HG03565 (cell line): ENCODE data around the gene UTP18.
"Not testable (repeated sequence)": the region's sequence is repeated elsewhere in the genome, so short reads cannot be mapped to it uniquely, and the experiment has no call there.

ENCODE experiments used
- ATAC-seq: cut with Tn5 transposase; IDR thresholded peaks from one replicate; pipeline ENCODE4 v1.9.1; 2021; ENCODE audit warnings: mild to moderate bottlenecking, moderate library complexity; ENCODE audit not compliant: unreplicated experiment

Gene UTP18

DNA sequence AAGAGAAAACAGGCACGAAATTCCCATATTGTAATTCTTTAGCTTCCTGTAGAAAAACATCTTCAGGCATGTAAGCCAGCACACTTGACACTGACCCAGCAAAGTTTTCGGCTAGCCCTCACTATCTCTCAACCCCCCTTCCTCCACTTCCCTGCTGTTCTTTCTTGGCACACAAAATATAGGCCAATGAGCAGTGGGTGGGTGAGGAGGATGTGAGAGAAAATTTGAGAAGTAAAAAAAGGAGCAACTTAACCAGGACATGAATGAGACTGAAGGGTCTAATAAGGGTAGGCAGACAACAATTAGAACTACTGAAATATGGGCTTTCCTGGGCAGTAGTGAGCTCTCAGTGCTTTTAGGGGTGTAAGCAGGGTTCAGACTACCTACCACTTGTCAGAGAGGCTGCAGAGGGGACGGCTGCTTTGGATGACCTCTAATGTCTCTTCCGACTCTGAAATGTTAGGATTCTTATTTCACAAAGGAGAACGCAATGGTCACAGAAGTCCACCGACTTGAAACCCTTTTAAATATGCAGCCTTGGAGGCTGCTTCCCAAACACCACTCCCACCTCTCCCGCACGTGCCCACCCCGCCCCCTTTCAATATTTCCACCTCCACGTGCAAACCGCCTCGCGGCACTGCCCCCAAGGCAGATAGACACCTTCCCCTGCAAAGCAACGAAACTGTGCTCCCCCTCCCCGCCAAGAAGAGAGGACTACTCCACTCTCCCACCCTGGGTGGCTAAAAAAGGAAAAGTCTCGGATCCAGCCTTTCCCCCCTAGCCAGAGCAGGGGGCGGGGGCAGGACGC, 1.4 kb upstream of the UTP18 start:
- ATAC-seq = no peak

DNA sequence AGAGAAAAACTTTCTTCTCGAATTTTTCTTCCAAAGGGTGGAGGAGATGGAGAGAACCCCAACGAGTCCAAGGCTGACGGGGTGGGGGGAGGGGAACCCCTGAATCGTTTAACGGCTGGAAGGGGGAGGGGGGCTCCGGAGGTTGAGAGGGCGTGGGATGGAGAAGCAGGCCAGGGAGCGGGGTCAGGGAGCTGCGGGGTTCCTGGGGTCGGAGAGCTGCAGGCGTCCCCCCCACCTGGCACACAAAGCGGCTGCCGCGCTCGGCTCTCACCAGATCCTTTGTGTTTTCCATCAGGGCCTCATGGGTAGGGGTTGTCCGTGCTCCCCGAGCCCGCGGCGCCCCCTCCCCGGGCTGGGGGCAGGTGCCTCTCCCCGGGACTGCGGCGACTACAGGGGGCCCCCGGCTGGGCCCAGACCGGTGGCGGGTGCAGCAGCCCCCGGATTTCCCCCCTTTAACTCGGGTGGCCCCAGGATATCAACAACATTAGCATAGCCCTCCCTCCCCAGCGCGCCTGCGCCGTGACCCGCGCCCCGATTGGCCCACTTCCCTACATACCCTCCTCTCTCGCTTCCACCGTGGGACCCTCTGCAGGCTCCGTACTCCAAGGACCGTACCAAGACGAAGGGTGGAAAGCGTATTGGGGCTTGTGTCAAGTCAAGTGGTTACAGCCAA, 646 bp upstream of the UTP18 start, which contains the start of gene MBTD1:
Gene MBTD1 (minus strand): TSS at position 486 of the 673 bp plus-strand sequence. CDS start 34,888 bp downstream, outside the sequence.
- peak; percentile 61 for ATAC-seq

DNA sequence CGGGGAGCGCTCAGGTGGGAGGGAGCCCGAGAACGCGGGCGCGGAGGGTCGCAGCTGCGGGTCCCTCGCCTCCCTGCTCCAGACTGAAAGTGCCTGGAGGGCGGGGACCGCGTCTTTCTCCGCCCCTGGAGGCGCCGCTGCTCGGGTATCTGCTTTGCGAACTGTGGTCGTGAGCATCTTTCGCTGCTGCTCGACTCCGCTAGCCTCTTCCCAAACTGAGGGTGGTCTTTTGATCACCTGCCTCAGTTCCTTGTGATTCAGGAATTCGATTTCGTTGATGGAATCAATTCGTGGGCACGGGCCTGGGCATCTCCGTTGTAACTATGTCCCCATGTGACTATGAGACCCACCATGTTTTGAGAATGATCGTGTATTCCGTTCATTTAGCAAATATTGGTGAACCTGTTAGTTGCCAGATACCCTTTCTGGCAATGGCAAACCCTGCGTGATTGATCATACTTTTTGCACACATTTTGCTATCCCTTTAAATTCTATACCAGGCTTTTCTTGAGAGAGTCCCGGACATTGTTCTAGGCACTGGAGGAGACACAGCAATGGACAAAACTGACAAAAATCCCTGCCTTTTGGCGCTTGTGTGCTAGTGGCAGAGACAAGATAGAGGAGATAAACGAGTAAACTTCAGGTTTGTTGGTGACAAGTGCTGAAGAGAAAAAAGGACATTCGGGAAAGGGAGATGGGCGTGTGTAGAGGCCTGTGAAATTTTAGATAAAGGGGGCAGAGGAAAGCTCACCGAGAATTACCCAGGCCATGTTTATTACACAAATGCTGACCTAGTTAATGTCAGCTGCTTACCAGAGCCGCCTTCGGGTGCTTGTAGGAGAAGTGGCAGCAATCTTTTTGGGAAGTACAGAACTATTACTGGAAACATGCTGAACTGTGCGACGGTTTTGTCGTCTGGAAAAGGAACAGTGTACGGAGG, 948 bp downstream of the UTP18 start:
- no peak for ATAC-seq

DNA sequence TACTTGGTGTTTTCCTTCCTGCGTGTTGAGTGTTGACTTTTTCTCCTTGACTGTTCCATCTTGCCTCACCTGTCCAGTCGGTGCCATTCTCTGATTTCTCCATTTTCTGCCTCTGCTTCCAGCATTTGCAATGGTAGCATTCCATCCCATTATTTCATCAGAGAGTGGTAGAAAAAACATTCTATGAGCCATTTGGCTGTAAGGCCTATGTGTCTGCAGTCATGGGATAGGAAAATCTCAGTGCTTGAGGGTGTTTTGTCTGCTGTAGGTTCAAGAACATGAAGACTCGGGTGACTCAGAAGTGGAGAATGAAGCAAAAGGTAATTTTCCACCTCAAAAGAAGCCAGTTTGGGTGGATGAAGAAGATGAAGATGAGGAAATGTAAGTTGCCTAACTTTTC, 2.7 kb downstream of the UTP18 start:
- no peak for ATAC-seq

DNA sequence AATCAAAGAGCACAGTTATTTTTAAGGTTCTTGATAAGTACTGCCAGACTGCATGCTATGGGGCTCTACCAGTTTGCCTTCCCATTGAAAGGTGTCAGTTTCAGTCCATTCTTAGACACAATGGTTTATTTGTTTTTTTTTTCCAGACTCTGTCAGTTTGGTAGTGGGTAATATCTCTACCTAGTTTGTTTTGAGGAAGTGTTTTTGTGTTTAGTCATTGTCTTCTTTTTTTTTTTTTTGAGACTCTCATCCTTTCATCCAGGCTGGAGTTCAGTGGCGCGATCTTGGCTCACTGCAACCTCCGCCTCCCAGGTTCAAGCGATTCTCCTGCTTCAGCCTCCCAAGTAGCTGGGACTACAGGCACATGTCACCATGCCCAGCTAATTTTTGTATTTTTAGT, 4.1 kb downstream of the UTP18 start:
- not testable (repeated sequence) for ATAC-seq

DNA sequence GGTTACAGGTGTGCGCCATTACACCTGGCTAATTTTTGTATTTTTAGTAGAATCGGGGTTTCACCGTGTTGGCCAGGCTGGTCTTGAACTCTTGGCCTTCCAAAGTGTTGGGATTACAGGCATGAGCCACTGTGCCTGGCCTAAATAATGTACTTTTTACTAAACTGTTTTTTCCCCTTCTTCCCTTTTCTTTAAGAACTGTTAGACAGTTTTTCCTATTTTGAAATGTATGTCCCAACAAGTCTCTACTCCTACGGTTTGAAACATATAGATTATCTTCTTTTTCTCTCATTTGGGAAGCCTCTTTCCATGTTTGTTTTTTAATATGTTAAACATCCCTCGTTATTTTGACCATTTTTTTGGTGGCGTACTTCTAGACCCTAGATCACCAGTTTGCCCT, 9.6 kb downstream of the UTP18 start:
- no peak for ATAC-seq

DNA sequence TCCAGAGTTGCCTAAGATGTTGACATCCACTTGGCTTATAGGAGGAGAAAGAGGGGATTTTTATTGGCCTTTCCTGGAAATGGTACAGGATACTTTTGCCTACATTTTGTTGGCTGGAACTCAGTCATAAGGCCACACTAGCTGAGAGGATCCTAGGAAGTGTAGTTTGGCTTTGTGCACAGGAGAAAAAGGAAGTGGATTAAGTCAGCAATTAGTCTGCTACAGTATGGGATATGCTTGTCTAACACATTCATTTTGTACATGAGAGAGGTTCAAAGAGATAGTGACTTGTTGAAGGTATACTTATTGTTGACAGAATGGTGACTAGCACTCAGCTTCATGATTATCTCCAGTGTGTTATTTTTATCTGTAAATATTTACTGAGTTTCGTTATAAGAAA, 10.3 kb downstream of the UTP18 start:
- ATAC-seq = no peak

DNA sequence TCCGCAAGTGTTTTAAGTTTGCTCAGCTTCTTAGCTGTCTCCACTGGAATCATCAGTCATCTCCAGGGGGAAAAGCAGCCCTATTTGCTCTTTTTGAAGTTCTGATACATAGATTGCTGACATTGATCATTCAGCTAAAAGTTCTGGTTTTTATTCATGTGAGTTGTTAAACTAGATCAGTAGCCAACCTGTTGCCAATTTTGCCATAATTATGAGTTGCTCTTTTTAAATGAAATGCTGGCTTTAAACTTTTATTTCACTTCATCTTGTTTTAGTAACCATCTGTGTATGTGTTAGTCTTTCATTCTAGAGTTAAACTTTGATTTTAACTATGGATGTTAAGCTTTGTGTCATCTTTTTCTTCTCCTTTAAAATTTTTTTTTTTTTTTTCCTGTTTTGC, 12.5 kb downstream of the UTP18 start:
- no peak for ATAC-seq

DNA sequence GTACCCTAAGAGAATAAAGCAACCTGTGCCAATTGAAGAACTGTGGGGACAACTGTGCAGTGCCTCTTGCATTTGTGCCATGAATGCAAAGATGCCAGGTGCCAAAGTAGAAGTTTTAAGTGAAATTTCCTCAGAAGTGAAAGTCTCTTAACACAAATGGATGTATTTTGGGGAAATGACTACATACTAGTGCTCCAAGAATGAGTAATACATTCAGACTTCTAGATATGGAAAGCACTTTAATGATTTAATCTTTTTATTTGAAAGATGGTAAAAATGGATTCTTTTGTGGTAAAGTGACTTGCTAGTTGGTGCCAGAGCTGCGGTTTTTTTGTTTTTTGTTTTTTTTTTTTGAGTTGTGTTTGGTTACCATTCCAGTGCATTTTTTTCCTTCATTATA, 15.0 kb downstream of the UTP18 start:
- no peak for ATAC-seq

DNA sequence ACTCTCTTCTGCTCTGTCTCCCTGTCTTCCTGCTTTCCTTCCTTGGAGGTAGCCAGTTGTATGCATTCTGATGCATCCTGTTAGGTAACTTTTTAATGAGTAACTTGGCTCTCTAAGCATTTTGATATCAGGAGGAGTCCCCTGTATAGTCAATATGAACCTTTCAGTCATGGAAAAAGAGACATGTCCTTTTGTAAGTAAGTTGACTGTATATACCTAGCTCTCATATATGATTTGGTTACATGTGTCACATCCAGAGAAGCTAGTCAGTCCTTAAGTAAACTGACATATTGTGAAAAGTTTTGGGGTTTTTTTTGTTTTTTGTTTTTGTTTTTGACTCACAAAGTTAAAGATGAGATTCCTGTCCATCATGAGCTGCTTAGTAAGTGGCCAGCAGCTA, 18.8 kb downstream of the UTP18 start:
- no peak for ATAC-seq

DNA sequence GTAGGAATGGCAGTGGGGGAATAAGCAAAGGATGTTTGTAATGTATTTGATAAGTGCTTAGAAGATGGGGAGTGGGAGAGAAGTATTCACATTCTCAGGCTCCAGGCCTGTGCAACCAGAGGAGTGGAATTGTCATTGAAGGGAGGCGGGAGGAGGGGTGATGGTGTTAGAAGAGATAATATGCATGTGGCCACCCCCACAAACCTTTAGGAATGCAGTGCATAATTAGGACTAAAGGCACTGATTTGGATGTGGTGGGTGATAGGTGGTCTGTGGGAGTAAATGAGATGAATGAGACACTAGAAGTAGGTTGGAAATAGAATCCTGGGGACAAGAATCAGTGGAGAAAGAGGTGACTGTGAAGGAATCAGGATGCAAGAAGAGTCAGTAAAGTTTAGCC, 27.1 kb downstream of the UTP18 start:
- no peak for ATAC-seq

DNA sequence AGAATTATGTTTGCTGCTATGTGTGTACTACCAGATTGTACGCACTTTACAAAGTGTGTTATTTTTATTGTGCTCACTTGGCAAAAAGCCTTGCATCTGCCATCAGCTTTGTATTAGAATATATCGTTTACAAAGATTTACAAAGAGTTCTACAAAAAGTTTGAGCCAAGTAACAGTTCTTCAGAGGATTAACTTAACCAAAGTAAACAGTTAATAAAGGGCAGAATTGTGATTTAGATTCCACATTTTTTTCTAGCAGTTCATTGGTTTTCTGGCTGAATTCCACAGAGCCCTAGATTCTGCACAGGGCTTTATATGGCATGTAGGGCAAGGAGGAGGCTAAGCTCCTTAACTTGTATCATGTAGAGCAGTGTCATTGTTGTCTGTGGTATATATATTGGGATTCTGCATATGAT, 29.4 kb downstream of the UTP18 start:
- no peak for ATAC-seq

DNA sequence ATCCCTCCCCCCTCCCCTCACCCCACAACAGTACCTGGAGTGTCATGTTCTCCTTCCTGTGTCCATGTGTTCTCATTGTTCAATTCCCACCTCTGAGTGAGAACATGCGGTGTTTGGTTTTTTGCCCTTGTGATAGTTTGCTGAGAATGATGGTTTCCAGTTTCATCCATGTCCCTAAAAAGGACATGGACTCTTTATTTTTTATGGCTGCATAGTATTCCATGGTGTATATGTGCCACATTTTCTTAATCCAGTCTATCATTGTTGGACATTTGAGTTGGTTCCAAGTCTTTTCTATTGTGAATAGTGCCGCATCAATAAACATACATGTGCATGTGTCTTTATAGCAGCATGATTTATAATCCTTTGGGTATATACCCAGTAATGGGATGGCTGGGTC, 34.0 kb downstream of the UTP18 start:
- ATAC-seq = not testable (repeated sequence)

DNA sequence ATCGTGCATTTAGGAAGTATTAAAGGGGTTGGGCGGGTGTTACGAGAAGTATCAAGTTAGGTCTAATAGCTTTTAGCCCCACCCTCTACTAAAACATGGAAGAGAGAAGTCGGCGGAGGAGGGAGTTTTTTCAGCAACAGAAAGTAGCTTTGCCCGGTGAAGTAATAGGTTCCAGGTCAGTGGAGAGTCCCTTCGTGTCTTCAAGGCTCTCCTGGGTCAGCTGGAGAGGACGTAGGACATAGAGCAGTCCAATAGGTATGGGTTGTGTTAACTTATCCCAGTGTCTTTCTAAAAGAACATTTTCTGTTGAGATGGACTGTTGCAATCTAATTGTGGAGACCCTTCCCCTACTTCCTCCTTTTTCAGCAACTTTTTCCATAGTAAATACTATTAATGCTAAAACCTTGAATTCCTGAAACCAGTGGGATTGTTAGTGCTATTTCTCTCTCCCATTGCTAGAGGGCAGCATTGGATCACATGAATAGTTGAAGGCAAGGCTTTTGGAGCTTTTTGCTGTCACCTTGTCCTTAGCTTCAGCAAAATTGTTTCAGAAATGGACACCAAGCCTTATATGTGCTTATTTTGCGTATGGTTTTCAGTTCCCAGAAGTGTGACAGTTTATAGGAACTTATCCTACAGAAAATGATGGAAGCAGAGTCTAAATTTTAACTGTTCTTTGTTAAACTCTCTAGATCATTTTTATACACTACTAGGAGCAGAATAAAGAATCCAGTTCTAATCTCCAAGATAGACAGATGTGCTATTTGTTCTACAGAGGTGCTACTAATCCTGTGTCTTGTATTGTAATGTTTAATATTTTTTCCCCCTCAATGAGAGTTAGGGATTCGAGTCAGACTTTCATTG, 38.4 kb downstream of the UTP18 start:
- no peak for ATAC-seq

DNA sequence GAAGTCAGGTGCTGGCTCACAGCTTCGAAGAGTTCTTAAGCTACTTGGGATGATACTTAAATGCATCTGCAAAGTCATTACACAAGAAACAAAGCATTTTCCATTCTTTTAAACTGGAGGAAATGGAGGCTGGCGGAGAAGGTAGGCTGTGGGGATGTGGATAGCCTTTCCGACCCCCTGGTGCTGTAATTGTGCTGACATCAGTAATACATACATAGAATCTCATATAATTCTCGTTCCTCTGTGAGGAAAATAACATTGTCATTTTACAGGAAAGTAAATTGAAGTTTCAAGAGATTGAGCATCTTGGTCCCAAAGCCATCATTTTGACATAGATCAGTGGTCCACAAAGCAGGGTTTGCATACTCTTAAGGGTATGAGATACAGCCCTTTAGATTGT, 39.5 kb downstream of the UTP18 start:
- ATAC-seq = no peak

DNA sequence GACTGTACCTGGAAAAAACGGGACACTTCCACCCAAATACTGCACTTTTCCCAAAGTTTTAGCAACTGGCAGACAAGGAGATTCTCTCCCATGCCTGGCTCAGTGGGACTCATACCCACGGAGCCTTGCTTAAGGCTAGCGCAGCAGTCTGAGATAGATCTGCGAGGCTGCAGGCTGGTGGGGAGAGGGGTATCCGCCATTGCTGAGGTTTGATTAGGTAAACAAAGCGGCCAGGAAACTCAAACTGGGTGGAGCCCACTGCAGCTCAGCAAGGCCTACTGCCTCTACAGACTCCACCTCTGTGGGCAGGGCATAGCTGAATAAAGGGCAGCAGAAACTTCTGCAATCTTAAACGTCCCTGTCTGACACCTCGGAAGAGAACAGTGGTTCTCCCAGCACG, 44.8 kb downstream of the UTP18 start:
- ATAC-seq = no peak

DNA sequence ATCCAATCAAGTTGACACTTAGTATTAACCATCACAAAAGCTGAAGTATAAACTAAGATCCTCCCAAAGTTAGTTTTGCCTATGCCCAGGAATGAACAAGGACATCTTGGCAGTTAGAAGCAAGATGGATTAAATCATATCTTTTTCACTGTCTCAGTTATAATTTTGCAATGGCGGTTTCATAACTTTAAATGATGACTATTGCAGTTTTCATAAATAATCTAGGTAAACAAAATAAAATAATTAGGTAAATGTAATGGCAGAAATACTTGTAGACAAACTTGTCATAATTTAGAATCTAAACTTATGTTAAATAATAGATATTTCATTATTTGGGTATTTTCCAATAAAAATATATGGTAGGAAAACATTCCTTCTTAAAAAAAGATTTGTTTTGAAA, 51.7 kb downstream of the UTP18 start:
- not testable (repeated sequence) for ATAC-seq

DNA sequence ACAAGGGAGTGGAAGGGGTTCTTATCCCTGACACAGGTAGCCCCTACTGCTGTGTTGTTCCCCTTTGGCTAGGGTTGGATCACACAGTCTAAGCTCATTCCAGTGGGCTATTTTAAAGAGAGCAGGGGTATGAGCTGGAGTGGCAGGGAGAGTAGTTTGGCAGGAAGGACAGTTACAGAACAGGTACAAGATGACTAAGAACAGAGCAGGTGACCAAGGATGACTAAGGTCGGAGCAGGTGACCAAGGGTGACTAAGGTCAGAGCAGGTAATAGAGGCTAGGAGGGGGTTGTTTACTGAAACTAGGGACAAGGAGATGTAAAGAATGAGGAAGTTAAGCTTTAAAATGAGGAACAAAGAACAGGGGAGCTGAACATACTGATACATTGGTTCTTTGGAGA, 58.8 kb downstream of the UTP18 start:
- ATAC-seq = no peak

DNA sequence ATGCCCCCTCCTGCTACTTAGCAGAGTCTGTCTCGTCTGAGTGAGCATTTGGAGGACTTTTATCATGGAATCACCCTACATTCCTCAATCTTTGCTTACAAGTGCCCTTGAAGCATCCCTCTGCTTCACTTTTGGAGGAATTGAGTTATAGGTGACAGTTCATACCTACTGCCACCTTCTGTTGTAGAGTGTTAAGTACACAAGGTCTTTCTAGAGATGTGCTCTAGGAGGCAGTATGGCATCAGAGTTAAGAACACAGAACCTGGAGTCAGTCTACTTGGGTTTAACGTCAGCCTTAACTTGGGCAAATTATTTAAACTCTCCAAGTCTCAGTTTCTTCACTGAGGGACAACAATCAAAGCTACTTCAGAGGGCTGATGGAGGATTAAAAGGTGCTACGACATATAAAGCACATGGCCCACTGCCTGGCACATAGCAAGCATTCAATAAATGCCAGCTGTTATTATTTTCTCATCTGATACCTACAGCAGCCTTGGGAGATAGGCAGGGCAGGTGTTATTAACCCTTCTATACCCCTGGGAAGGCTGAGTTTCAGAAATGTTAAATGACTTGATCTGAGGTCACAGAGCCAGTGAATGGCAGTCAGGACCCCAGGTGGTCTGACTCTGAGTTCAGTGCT, 62.2 kb downstream of the UTP18 start:
- ATAC-seq = peak; percentile 84

DNA sequence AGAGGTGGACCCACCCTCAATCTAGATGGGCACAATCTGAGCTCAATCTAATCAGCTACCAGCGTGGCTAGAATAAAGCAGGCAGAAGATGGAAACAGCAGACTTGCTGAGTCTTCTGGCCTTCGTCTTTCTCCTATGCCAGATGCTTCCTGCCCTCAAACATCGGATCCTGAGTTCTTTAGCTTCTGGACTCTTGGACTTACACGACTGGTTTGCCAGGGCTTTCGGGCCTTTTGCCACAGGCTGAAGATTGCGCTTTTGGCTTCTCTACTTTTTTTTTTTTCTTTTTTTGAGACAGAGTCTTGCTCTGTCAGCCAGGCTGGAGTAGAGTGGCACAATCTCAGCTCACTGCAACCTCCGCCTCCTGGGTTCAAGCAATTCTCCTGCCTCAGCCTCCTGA, 65.1 kb downstream of the UTP18 start:
- no peak for ATAC-seq
